Hematopoietic multipotent progenitor cell treated with erythropoietin and hydrocortisone succinate and interleukin-3 and kit ligand, for 8 days (in vitro differentiated cells): ENCODE data around the gene C1orf226.

Experiments used
- DNase-seq: peaks from one replicate; pipeline ENCODE4 v3.0.0-alpha.2; 2015

Gene C1orf226

GRCh38 chr1:162385702-162386101, 4.2 kb downstream of the C1orf226 start:
- DNase-seq: no peak

DNA sequence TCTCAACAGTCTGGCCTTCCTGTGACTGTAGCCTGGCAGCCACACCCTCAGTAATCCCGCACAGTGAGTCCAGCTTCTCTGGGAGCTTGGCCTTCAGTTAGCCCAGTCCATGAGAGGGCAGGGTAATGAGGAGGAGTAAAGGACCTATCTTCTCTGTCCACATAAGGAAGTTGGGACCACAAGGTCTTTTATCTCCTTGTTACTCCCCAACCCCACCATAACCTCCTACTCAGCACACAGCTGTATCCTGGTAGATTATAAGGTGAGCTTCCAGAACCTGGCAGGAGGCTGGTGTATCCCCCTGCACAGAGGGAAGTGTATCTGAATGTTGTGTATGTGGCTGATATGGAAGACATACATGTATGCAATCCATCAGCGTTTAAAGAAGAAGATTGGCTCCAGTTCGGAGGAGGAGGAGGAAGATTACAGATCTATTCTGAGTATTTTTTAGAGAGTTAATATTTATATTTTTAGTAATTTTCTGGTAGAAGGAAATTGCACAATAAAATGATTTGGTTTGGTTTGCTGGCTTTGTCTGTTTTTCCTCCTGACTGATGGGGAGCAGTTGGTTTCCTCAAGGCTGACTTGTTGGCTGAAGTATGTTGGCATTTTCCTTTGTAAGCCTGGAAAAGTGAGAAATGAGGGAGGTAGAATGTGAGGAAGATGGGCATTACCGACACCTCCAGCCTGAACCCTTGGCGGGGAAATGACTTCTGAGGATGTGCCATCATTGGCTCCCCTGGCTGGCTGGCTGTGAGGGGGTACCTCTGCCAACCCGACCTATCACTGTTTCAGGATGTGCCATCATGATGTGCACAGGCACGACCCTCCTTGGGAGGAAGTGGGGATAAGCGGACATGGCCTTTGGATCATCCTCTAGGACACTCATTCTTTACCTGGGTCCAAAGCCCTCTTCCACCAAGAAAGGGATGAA, 5.0 kb downstream of the C1orf226 start:
- DNase-seq: peak; percentile 61

GRCh38 chr1:162387226-162388082, 5.9 kb downstream of the C1orf226 start:
- no peak for DNase-seq

DNA sequence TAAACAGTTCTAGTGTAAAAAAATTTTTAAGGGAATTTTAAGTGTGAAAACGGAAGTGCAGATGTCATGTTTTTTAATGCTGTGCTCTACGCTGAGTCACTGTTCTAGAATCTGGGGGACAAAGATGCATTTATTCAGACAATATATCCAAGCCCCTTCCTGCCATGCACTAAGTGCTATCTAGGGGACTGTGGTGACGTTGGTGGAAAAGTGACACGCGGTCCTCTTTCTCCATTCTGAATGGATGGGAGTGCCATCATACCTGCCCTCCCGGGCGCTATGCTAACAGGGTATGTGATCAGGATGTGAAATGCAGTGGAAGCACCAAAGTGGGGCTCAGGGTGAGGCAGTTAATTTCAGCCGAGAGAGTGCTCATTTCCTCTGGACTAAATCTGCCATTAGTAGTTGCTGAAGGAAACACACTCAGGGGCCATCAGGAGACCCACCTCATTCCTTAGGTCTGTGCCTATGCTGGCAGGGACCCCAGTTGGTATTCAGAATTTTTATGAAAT, 6.6 kb downstream of the C1orf226 start:
- no peak for DNase-seq

- DNase-seq: no peak
These were observed 7.1 kb downstream of the C1orf226 start for GRCh38 chr1:162388615-162389014.

GRCh38 chr1:162389021-162389818, 7.7 kb downstream of the C1orf226 start:
- DNase-seq: no peak

- DNase-seq: no peak
These were observed 8.4 kb downstream of the C1orf226 start for GRCh38 chr1:162389971-162390370.

DNA sequence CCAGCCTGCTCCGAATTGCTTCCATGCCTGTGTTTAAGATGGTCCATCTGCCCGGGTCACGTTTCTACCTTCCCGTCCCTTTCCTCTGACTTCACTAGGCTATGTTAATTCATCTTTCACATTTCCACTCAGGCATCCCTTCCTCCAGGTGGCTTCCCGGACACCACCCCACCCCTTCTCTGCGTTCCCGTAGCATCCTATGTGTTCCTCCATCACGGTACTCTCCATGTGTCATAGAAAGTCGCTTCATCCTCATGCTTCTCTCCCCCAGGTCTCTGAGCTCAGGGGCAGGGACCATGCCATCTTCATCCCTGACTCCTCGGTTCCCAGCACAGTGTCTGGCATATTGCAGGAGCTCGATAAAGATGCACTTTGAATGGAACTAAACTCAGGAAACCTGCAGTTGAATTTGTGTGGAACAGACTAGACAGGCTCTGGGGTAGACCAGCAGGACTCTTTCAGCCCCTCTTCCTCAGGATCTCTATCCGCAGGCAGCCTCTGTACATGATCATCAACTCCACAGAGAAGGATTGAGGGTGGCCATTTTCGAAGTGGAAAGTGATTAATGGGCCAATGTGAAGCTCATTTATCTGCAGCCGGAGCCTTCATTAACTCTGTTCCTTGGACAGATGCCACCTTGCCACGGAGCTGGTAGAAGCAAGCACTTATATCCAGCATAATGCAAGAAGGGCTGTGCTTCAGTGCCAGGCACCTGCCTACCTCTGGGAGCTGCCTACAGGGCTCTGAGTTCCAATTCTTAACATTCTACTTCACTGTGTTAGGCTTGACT, 9.1 kb downstream of the C1orf226 start:
- no peak for DNase-seq

GRCh38 chr1:162391790-162392563, 10.4 kb downstream of the C1orf226 start:
- DNase-seq: peak; percentile 77

GRCh38 chr1:162396201-162396906, 14.8 kb downstream of the C1orf226 start:
- DNase-seq: no peak

- peak; percentile 38 for DNase-seq
These were observed 15.5 kb downstream of the C1orf226 start for GRCh38 chr1:162397039-162397448.

DNA sequence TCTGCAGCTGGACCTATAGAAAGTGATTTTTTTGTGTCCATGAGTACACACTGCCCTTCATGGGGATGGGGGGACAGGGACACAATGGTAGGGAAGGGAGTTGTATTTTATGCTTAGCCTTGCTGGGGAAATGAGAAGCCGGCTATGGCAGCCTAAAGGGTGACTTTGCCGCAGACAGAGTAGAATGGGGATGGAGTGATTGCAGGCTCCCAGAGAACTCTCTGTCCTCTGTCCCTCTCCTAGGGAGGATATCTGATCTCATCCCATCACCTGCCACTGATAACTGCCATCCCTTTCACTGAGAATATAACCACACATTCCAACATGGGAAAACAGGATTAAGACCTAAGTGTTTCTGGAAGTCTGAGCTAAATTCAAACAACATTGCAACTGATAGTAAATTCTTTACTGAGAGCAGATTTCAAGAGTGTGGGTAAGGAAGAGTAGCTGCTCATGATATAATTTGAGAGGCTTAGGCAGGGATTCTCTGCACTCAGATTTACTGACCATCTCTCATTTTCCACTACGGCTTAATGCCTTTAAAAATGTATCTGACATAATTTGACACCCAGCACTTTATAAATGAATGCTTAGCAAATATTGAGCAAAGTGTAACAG, 16.5 kb downstream of the C1orf226 start:
- DNase-seq: no peak

- no peak for DNase-seq
These were observed 17.6 kb downstream of the C1orf226 start for GRCh38 chr1:162398999-162399580.

DNA sequence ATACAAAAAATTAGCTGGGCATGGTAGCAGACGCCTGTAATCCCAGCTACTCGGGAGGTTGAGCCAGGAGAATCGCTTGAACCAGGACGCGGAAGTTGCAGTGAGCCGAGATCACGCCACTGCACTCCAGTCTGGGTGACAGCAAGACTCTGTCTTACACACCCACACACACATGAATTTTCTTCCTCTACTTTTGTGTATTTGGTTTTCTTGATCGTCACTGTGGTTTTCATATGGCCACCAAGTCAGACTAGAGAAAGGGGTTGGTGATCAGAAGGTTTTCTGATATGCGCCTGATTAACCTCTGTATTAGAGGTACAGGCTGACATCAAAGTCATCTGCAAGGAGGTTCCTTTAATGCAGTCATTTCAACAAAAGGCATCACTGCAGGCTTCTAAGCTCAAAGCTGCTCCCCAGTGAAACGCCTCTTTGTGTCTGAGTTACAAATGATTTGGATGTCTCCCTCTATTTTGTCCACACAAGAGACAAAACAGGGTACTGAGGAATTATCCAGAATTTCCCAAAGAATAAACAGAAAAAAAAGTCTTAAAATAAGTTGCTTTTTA, 19.3 kb downstream of the C1orf226 start:
- DNase-seq: no peak

DNA sequence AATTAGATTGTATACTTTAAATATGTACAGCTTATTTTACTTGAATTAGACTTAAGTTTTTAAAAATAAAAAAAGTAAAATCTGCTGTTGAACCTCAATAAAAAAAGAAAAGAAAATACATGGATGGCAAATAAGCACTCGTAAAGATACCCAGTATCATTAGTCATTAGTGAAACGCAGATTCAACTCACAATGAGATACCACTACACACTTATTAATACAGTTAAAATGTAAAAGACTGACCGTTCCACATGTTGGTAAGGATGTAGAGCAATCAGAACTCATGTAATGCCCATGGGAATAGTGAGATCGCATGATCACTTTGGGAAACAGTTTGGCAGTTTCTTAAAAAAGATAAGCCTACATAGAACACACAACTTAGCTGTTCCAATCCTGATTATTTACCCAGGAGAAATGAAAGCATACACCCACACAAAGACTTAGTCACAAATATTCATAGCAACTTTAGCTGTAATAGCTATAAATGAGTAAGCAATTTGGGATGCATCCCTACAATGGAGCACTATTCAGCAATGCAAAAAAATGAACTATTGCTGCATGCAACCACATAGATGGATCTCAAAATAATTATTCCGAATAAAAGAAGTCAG, 23.1 kb downstream of the C1orf226 start:
- DNase-seq: no peak

DNA sequence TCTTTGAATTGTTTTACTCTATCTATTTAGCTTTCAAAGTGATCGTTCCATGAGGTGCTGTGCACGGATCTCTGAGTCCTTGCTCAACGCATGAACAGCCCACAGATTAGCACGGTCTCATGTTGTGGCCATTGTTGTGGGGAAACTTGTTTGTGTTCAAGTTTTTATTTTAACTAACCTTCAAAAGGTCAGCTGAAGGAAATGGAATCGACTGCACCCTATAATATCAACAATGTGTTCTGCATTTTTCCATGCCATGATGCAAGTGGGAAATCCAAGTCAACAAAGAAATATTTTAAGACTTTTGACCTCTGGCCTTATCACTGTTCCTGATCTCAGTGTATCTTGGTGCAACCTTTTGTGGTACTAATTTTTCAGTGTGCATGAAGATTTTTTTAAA, 24.3 kb downstream of the C1orf226 start:
- DNase-seq: no peak

DNA sequence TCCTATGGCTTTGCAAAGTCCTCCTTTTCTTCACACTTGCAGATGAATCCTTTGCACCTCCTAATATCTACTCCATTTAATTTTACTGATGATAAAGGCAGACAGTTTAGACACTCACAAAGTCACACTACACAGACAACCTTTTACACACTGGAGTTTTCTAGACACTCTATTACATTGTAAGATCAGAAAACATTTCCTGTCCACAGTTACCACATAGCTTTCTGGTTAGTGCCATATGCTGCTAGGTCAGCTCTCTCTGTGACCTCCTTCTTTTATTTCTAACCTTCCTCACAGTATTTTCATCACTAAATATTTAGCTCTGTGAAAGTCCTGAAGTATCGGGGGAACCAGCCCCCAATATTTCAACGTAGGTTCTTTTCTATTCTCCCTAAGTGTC, 25.3 kb downstream of the C1orf226 start:
- DNase-seq: no peak

DNA sequence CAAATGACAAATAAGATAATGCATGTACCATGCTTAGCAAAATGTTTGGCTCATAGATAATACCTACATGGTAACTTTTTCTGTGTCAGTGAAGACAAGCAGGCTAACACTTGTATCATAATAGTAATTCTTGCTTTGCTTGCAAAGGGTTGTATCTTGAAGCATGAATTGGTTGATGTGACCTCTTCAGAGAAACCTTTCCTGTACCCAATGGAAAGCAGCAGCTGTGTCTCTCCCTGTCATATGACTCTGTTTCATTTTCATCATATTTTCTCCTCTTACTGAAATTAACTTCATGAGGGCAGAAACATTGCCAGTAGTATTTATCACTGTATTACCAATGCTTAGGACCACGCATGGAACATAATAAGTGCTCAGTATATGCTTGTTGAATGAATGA, 26.0 kb downstream of the C1orf226 start:
- no peak for DNase-seq

- no peak for DNase-seq
These were observed 30.5 kb downstream of the C1orf226 start, which contains the start of gene SH2D1B for GRCh38 chr1:162412002-162412401. TSS of gene SH2D1B (minus strand) at chr1:162412136. CDS start at chr1:162412016, 120 bp downstream.
